ENCODE results near the gene TTC22.

DNA sequence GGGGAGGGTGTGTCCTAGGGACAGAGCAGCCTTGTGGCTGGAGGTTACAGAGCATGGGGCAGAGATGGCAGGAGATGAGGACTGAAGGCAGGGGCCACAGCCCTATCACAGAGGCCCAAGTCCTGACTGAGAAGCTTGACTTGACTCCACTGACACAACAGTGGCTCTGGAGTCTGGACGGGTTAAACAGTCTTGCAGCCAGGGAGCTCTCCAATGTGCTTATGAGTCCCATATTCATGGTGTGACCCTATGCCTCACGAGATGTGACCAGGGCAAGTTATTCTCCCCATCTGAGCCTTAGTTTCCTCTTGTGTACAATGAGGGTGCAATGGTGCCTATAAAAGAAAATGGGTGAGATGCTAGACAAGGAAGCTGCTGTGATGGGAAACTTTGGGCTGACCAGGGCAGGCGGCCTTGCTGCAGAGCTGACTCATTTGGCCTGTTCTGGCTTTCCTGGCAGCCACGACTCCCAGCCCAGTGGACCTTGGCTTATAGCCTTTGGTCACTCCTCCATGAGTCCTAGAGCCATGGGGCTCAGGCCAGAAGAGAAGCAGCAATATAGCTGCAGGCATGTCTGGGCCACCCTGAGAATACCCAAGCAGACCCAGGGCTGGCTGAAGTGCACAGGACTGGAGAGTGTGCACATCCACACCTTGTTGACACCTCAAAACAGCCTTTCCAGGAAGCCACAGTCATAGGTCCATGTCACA is 2.8 kb upstream of the TTC22 start:
- TF ChIP-seq CTCF (IDR thresholded peaks at IDR 0.05) = no peak
- no peak for TF ChIP-seq POLR2AphosphoS5 (IDR thresholded peaks at IDR 0.05)
- TF ChIP-seq EP300 (IDR thresholded peaks at IDR 0.05) = no peak
- TF ChIP-seq POLR2A (IDR thresholded peaks at IDR 0.05; ENCODE audit: low read depth) = no peak

All from esophagus muscularis mucosa (tissue), 4 donors.